Natural killer cell (primary cell): Measurements from ENCODE around the gene SNRPA. TPM values are rescaled to one million over a fixed set of nuclear protein-coding genes. Genes with fewer than 3 reads are reported as not detected.

Experiments used
- ATAC-seq, 3 donors: fragments of 150-1000 bp in 2 of 3; fragments of 200-7000 bp in 1 of 3; cut with Tn5 transposase; 1 replicate in 1 of 3; 2 replicates in 2 of 3; pipeline ENCODE4 v1.10.0; 2021; ENCODE audit warnings: mild to moderate bottlenecking in 2 of 3, moderate library complexity in 2 of 3
- DNase-seq, 2 donors: peaks; one replicate each; pipeline versions ENCODE4 v3.0.0 to v3.0.0-alpha.2; 2013 to 2021; ENCODE audit warnings: mixed read lengths in 1 of 2
- H3K27ac ChIP-seq: one replicate; pipeline ENCODE4 v1.5.1; 2013; ENCODE audit warnings: mild to moderate bottlenecking, low read length
- H3K27me3 ChIP-seq: one replicate; pipeline ENCODE4 v1.6.1; 2013; ENCODE audit warnings: low read length; ENCODE audit not compliant: control insufficient read depth, insufficient read depth
- H3K36me3 ChIP-seq: one replicate; pipeline ENCODE4 v1.6.1; 2013; ENCODE audit warnings: low read length; ENCODE audit not compliant: control insufficient read depth, insufficient read depth
- H3K4me1 ChIP-seq: one replicate; pipeline ENCODE4 v1.6.1; 2013; ENCODE audit warnings: low read length; ENCODE audit not compliant: control insufficient read depth, insufficient read depth
- H3K4me3 ChIP-seq: one replicate; pipeline ENCODE4 v1.5.1; 2013; ENCODE audit warnings: low read length
- H3K9me3 ChIP-seq: one replicate; pipeline ENCODE4 v1.6.1; 2013; ENCODE audit warnings: low read length; ENCODE audit not compliant: control insufficient read depth, insufficient read depth
- H3K27ac Mint-ChIP-seq, 2 donors: one replicate each; pipeline ENCODE4 v1.8.0; 2022; ENCODE audit warnings: mild to moderate bottlenecking in 2 of 2, mixed read lengths in 2 of 2, moderate library complexity in 1 of 2
- H3K27me3 Mint-ChIP-seq, 2 donors: one replicate each; pipeline ENCODE4 v1.8.0; 2022; ENCODE audit warnings: low read depth in 2 of 2, mixed read lengths in 2 of 2
- H3K36me3 Mint-ChIP-seq: one replicate; pipeline ENCODE4 v1.8.0; 2022; ENCODE audit warnings: mixed read lengths
- H3K4me1 Mint-ChIP-seq, 2 donors: one replicate each; pipeline ENCODE4 v1.8.0; 2022; ENCODE audit warnings: mixed read lengths in 2 of 2
- H3K4me3 Mint-ChIP-seq: one replicate; pipeline ENCODE4 v1.8.0; 2022; ENCODE audit warnings: mild to moderate bottlenecking, moderate library complexity, mixed read lengths
- H3K9me3 Mint-ChIP-seq, 2 donors: one replicate each; pipeline ENCODE4 v1.8.0; 2022; ENCODE audit warnings: mixed read lengths in 2 of 2
- CTCF ChIP-seq: fragments of 200-600 bp; IDR thresholded peaks from one replicate; pipeline ENCODE4 v1.8.0; 2022; ENCODE audit warnings: antibody characterized with exemption
- WGBS: methylation state at CpG from one replicate; pipeline ENCODE4 v1.1.7; 2013; ENCODE audit warnings: missing lambda C conversion rate; ENCODE audit not compliant: insufficient coverage; 5-methylcytosine and 5-hydroxymethylcytosine counted together
- intact Hi-C: fragments of 100-400 bp; cut with micrococcal nuclease; formaldehyde crosslinking; loops from one replicate; pipeline ENCODE4 v1.14.2; 2022
- total RNA-seq, 4 donors: library from RNA; stranded (reverse); fragments of 120-200 nt in 1 of 4; gene quantifications; one replicate each; pipeline versions ENCODE4 v1.2.3 to v1.2.4, GENCODE V29; 2013 to 2022

SNRPA gene
- total RNA-seq, 3 donors from 2014 or later (not counting 1 experiment from before 2014, with no cell fraction given) = 56.2 to 65.9 (median 60.9) TPM

- Mint-ChIP-seq H3K4me3 (no peak overlapping the region), H3K9me3 (no peaks in the 10 kb centered on the region), H3K27me3 (no peaks in the 10 kb centered on the region), H3K4me1 (peaks cover 0 to 13% of the 10 kb centered on the region in 2 donors), H3K36me3 (peaks cover 7% of the 10 kb centered on the region), H3K27ac (no peak overlapping the region)
- Histone ChIP-seq H3K9me3 (no peaks in the 10 kb centered on the region), H3K4me3 (no peak overlapping the region), H3K27me3 (no peaks in the 10 kb centered on the region), H3K4me1 (no peaks in the 10 kb centered on the region), H3K27ac (no peak overlapping the region), H3K36me3 (peaks cover 63% of the 10 kb centered on the region)
- no peak for TF ChIP-seq CTCF
- WGBS = 98% methylated on average over 6 of the region's 7 CpGs
- DNase-seq (no peak), ATAC-seq (no peak)
- intact Hi-C loops = no loop called here
Measured at GRCh38 chr19:40705950-40706619, 44.9 kb upstream of the SNRPA start.

- intact Hi-C loops = no loop called here
- Histone ChIP-seq H3K27me3 (no peaks in the 10 kb centered on the region), H3K4me1 (no peaks in the 10 kb centered on the region), H3K9me3 (no peaks in the 10 kb centered on the region), H3K36me3 (peaks cover 54% of the 10 kb centered on the region), H3K4me3 (no peak overlapping the region), H3K27ac (no peak overlapping the region)
- Mint-ChIP-seq H3K9me3 (no peaks in the 10 kb centered on the region), H3K27ac (peak overlapping the region in 1 of 2 donors; percentile 23), H3K4me3 (no peak overlapping the region), H3K27me3 (no peaks in the 10 kb centered on the region), H3K36me3 (peaks cover 6% of the 10 kb centered on the region), H3K4me1 (peaks cover 0 to 19% of the 10 kb centered on the region in 2 donors)
- over 99% methylated on average over 7 of the region's 7 CpGs for WGBS
- ATAC-seq = no peak
- DNase-seq = no peak
- no peak for TF ChIP-seq CTCF
Measured at GRCh38 chr19:40707615-40708014, 43.4 kb upstream of the SNRPA start.

GRCh38 chr19:40709817-40710216 lies 41.2 kb upstream of the SNRPA start:
- ATAC-seq (no peak), DNase-seq (no peak)
- Mint-ChIP-seq H3K27ac (no peak overlapping the region), H3K4me3 (no peak overlapping the region), H3K9me3 (no peaks in the 10 kb centered on the region), H3K4me1 (peaks cover 11 to 27% of the 10 kb centered on the region in 2 donors), H3K27me3 (no peaks in the 10 kb centered on the region), H3K36me3 (peaks cover 6% of the 10 kb centered on the region)
- no peak overlapping the region for H3K27ac ChIP-seq
- peaks cover 12% of the 10 kb centered on the region for H3K4me1 ChIP-seq
- intact Hi-C loops = no loop called here
- H3K4me3 ChIP-seq = no peak overlapping the region
- peaks cover 34% of the 10 kb centered on the region for H3K36me3 ChIP-seq
- no peak for TF ChIP-seq CTCF
- 94% methylated on average over 5 of the region's 5 CpGs for WGBS
- H3K9me3 ChIP-seq = no peaks in the 10 kb centered on the region
- H3K27me3 ChIP-seq = no peaks in the 10 kb centered on the region

GRCh38 chr19:40713939-40714338 lies 37.1 kb upstream of the SNRPA start:
- H3K4me3 Mint-ChIP-seq = peak overlapping the region; percentile 76
- Histone ChIP-seq H3K27me3 (no peaks in the 10 kb centered on the region), H3K36me3 (peaks cover 11% of the 10 kb centered on the region), H3K27ac (peak overlapping the region; percentile 92), H3K4me1 (peaks cover 46% of the 10 kb centered on the region), H3K9me3 (no peaks in the 10 kb centered on the region), H3K4me3 (peak overlapping the region; percentile 35)
- 64% methylated on average over 6 of the region's 11 CpGs for whole genome bisulfite sequencing
- peaks cover 38 to 55% of the 10 kb centered on the region in 2 donors for H3K4me1 Mint-ChIP-seq
- peaks cover 3% of the 10 kb centered on the region for H3K36me3 Mint-ChIP-seq
- H3K9me3 Mint-ChIP-seq = no peaks in the 10 kb centered on the region
- H3K27me3 Mint-ChIP-seq = no peaks in the 10 kb centered on the region
- peak overlapping the region; percentile 99 for H3K27ac Mint-ChIP-seq
- ATAC-seq (no peak), DNase-seq (peak in 1 of 2 donors; percentile 28)
- intact Hi-C loops = loop anchor here (1.0 kb wide), 1 partner anchor 24 kb away; the partner anchor contains the start of gene NUMBL
- TF ChIP-seq CTCF = no peak
